ENCODE results near the gene ARID1B. TPM values are rescaled to one million over a fixed set of nuclear protein-coding genes. Genes with fewer than 3 reads are reported as not detected.

Gene ARID1B
- total and polyA plus RNA-seq, 7 donors, result 8.4 to 115 (median 69.6) TPM

DNA sequence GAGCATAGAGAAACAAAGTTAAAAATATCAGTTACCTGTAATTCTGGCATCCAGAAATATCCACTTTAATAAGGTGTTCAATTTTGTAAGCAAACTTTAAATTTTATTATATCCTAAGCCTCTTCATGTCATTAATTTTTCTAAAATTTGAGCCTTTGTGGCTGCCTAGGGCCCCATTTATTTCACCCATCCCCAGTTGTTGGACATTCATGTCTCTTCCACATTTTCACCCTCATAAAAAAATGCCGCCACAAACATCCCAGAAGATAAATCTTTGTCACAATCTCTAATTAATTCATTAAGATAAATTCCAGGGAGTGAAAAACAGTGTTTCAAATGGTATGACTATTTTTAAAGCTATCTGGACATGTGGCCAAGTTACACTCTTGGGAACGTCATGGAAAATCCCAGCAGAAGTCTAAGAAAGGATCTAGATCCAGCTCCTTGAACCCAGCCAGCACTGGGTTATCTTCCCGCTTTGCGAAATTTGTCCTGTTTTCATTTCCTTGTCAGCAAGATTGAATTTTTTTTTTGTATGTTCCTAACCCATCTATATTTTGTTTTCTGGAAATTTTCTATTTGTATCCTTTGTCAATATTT lies 448.9 kb downstream of the ARID1B start:
- no peaks in the 10 kb centered on the region for H3K27me3 ChIP-seq
- peak in 2 of 4 donors; percentile 16 to 40 for TF ChIP-seq POLR2AphosphoS5 (IDR thresholded peaks at IDR 0.05)
- TF ChIP-seq, protein P1, sequence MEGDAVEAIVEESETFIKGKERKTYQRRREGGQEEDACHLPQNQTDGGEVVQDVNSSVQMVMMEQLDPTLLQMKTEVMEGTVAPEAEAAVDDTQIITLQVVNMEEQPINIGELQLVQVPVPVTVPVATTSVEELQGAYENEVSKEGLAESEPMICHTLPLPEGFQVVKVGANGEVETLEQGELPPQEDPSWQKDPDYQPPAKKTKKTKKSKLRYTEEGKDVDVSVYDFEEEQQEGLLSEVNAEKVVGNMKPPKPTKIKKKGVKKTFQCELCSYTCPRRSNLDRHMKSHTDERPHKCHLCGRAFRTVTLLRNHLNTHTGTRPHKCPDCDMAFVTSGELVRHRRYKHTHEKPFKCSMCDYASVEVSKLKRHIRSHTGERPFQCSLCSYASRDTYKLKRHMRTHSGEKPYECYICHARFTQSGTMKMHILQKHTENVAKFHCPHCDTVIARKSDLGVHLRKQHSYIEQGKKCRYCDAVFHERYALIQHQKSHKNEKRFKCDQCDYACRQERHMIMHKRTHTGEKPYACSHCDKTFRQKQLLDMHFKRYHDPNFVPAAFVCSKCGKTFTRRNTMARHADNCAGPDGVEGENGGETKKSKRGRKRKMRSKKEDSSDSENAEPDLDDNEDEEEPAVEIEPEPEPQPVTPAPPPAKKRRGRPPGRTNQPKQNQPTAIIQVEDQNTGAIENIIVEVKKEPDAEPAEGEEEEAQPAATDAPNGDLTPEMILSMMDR (IDR thresholded peaks at IDR 0.05), result no peak
- TF ChIP-seq POLR2A (IDR thresholded peaks at IDR 0.05), result no peak
- H3K27ac ChIP-seq, result peak overlapping the region; percentile 52 to 88 (median 66)
- H3K36me3 ChIP-seq, result no peaks in the 10 kb centered on the region
- 78 to 91% methylated on average over 4 of the region's 4 CpGs for WGBS, 2 donors
- intact Hi-C loops (cut with DNase I), result no loop called here
- H3K4me1 ChIP-seq, result peaks cover 0 to 21% (median 12%) of the 10 kb centered on the region in 4 donors
- no peak overlapping the region for H3K4me3 ChIP-seq
- H3K9me3 ChIP-seq, result no peaks in the 10 kb centered on the region
- no peak for DNase-seq

DNA sequence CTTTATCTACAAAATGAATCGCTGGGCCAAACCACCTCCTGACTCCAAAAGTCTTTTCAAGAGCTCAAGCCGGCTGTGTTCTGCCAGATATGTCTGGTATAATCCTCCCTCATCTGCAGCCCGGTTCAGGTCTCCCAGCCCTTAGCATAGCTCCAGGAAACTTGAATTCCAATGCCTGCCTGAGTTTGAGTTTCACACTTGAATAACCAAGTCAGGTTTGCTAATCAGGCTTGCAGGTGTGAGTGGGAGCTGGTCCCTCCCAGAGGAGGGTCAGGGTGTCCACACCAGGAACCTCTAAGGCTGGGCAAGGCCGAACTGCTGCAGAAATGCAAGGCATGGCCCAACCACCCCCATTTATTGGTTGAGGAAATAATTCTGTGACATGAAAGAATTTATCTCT lies 449.6 kb downstream of the ARID1B start:
- H3K27ac ChIP-seq, result peak overlapping the region in 3 of 4 donors; percentile 21 to 88 (median 76)
- peaks cover 0 to 18% (median 12%) of the 10 kb centered on the region in 4 donors for H3K4me1 ChIP-seq
- no peaks in the 10 kb centered on the region for H3K27me3 ChIP-seq
- H3K36me3 ChIP-seq, result no peaks in the 10 kb centered on the region
- intact Hi-C loops (cut with DNase I), result no loop called here
- no peak for TF ChIP-seq EP300 (IDR thresholded peaks at IDR 0.05)
- TF ChIP-seq POLR2A (IDR thresholded peaks at IDR 0.05), result no peak
- TF ChIP-seq, protein P1 (IDR thresholded peaks at IDR 0.05), result no peak
- WGBS, 2 donors, result 68 to 81% methylated on average over 4 of the region's 4 CpGs
- no peak overlapping the region for H3K4me3 ChIP-seq
- no peaks in the 10 kb centered on the region for H3K9me3 ChIP-seq
- no peak for DNase-seq

DNA sequence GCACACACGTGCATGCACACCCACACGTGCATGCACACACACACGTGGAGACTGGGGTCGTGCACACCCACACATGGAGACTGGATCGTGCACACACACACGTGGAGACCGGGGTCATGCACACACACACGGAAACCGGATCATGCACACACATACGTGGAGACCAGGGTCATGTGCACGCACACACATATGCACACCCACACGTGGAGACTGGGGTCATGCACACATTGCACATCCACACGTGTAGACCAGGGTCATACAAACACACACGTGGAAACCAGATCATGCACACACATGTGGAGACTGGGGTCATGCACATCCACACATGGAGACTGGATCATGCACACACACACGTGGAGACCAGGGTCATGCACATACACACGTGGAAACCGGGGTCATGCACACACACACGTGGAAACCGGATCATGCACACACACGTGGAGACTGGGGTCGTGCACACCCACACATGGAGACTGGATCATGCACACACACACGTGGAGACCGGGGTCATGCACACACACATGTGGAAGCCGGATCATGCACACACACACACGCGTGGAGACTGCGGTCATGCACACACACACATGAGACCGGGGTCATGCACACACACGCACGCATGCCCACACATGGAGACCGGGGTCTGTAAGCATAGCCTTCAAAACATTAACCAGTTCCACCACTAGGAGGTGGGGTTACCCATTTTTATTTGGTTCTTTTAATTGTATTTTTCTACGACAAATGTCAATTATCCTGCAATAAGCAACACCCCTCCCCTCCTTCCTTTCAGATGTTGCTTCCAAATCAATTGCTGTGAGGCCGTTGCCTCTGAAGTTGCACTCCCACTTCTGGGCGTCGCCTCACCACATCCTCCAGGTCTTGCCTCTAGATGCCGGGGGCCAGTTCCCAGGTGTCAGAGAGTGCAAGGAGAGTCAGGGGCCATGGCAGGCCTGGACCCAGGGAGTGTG lies 450.3 kb downstream of the ARID1B start:
- Histone ChIP-seq H3K9me3 (no peaks in the 10 kb centered on the region), H3K36me3 (no peaks in the 10 kb centered on the region), H3K4me3 (no peak overlapping the region), H3K4me1 (peaks cover 0 to 18% (median 12%) of the 10 kb centered on the region in 4 donors), H3K27ac (peak overlapping the region in 1 of 4 donors; percentile 76), H3K27me3 (no peaks in the 10 kb centered on the region)
- TF ChIP-seq EP300 (IDR thresholded peaks at IDR 0.05) (no peak), POLR2A (IDR thresholded peaks at IDR 0.05) (no peak), POLR2AphosphoS5 (IDR thresholded peaks at IDR 0.05) (no peak)
- TF ChIP-seq, protein P1 (IDR thresholded peaks at IDR 0.05), result no peak
- WGBS, 2 donors, result 72 to 82% methylated on average over 36 of the region's 36 CpGs
- intact Hi-C loops (cut with DNase I), result no loop called here
- DNase-seq, result peak; percentile 40

DNA sequence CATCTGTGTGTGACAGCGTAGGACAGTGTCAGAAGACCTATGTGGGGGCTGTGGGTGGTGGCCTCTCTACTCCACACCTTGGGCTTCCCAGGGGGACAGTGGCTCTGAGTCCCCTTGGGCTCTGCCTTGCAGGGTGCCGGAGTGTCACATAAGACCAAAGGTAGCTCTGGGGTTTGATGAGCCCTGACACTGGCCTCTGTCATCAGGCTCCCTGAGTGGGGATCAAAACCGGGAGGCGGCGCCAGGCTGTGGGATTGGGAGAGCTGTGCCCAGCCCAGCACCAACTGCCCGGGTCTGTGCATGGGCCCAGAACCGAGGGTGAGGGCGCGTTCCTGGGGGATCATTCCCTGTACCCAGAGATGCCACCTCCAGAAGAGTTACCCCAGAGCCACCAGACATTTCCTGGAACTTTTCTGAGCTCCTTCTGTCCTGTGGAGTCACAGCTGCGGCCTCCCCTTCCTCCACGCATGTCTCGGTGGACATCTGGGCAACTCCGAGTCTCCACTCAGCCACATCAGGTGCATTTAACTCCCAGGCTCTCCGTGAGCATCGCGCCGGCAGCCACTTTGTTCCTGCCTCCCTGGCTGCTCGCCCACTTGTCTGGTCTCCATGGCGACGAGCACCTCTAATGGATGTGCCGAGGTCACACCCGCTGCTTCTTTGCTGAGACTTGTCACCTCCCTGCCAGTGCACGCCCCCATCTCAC lies 451.4 kb downstream of the ARID1B start:
- H3K9me3 ChIP-seq, result no peaks in the 10 kb centered on the region
- WGBS, 2 donors, result 79 to 88% methylated on average over 23 of the region's 23 CpGs
- H3K27me3 ChIP-seq, result no peaks in the 10 kb centered on the region
- DNase-seq, result peak; percentile 52
- no peaks in the 10 kb centered on the region for H3K36me3 ChIP-seq
- no peak for TF ChIP-seq POLR2AphosphoS5 (IDR thresholded peaks at IDR 0.05)
- TF ChIP-seq, protein P1 (IDR thresholded peaks at IDR 0.05), result no peak
- TF ChIP-seq POLR2A (IDR thresholded peaks at IDR 0.05), result no peak
- no peak for TF ChIP-seq EP300 (IDR thresholded peaks at IDR 0.05)
- no peak overlapping the region for H3K4me3 ChIP-seq
- intact Hi-C loops (cut with DNase I), result no loop called here
- no peak overlapping the region for H3K27ac ChIP-seq
- peaks cover 0 to 18% (median 12%) of the 10 kb centered on the region in 4 donors for H3K4me1 ChIP-seq
